ENCODE measurements around the gene MIA2.
"Not testable (repeated sequence)": the region's sequence is repeated elsewhere in the genome, so short reads cannot be mapped to it uniquely, and the experiment has no call there.

MIA2 gene

DNA sequence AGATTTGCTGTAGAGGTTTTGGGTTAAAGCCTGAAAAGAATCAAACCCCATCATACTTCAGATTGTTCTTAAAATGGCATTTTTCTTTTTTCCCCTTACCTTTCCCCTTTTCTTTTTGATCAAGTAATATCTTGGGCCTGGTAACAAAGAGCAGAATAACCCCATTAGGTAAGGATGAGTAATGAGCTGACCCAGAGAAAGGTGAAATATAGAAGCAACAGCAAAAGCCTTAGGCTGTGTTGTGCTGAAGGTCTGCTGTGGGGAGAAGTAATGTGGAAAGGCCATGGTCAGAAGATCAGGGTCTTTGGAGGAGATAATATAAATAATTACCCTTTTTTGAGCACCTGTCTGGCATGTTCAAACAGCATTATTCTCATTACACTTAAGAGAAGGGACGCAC lies 42.3 kb downstream of the MIA2 start:
- DNase-seq, result no peak

DNA sequence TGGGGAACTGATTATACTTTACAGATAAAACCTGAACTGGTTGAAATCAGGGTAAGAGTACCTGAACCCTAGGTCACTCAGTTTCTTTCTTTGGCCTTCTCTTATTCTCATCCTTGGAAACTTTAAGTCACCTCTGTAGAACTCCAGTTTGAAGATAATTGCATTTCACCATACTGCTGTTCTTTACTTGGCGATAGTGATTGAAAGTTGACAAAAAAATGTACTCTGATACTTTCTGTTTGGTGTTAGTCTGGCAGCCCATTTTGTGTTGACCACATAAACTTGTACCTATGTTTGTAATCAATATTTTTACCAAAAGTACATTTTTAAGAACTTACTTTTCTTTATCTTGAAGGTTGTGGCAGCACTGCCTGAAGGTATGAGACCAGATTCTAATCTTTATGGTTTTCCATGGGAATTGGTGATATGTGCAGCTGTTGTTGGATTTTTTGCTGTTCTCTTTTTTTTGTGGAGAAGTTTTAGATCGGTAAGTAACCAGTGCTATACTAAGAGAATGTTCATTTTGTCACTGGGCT lies 42.9 kb downstream of the MIA2 start:
- no peak for DNase-seq

DNA sequence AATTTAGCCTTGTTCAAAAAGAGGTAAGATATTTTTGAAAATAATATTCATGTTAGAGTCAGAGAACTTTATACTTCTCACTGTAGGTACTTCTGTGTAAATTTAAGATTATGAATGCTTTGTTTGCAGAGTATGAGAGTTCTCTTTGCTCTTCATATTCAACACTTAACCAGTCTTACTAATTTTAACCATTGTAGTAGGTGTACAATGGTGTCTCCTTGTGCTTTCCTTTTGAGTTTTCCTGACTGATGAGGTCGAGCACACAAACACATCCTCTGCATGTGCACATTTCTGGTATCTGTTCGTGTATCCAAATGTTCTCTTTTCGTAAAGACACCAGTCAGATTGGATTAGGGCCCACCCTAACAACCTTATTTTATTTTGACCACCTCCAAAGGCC lies 45.8 kb downstream of the MIA2 start:
- no peak for DNase-seq

- not testable (repeated sequence) for DNase-seq
Measured at GRCh38 chr14:39280678-39281077, 47.0 kb downstream of the MIA2 start.

- no peak for DNase-seq
Measured at GRCh38 chr14:39289523-39289922, 55.8 kb downstream of the MIA2 start.

GRCh38 chr14:39291701-39292100 lies 58.0 kb downstream of the MIA2 start:
- DNase-seq, result no peak

DNA sequence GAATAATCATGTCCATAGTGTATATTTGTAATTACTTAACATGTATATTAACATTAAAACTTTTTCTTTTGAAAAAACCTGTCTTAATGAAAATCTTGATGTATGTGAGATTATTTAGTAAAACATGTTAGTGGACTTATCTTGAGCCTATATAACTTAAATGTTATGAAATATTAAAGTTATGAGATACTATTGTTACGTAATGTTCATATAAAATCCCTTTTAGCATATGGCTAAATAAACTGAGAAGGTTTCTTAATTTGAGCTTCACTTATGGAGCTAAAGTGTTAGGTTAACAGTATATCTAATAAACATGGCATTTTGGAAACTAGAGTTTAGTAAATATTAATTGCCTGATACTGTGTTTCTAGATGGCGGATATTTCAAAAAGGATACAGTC lies 59.9 kb downstream of the MIA2 start:
- DNase-seq, result no peak

DNA sequence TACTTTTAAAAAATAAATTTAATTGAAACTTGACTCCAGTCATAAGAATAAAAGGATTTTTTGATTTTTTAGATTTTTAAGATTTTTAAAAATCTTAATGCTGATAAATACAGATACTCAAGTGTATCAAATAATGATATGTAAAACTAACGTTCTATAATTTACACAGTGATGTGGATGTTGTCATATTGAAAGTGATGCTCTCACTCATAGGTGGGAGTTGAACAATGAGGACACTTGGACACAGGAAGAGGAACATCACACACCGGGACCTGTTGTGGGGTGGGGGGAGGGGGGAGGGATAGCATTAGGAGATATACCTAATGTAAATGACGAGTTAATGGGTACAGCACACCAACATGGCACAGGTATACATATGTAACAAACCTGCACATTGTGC lies 66.7 kb downstream of the MIA2 start:
- DNase-seq, result not testable (repeated sequence)

DNA sequence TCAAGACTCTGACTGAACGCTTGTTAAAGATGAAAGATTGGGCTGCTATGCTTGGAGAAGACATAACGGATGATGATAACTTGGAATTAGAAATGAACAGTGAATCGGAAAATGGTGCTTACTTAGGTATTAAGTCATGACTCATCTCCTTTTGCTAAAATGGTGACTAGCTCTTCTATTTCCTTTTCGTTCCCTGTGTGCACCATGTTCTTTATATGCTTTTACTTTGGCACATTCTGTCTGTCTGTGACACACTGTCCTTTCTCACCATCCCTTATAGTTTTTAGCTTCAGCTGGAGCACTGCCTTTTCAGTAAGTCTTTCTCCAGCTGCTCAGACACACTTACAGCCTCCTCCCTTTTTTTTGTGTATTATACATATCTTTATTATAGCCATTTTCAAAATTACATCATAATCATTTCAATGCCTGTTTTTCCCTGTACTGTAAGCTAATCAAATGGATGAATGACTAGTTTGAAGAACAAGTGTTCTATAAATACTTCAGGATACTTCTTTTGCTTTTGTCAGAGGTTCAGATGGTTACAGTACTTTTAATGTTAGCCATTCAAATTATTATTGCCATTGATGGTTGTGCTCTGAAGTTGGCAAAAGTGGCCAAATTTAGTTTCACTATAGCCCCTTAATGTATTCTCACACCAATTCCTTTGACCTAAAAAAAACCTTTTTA lies 68.6 kb downstream of the MIA2 start:
- DNase-seq, result no peak

DNA sequence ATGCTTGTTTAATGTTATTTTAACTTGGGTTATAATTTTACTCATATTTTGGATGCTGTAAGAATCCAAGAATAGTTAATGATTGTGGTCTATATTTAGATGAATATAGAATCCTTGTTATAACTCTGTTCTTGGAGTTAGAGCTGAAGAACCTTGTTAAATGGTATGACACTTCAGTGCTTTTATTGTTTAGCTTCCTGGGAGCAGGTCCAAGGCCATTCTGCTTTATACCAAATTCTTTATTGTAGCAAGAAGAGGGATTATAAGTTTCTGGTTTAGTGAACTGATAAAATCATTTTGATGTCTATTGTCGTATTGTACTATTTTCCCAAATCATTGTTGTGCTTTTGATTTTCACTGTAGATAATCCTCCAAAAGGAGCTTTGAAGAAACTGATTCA lies 69.4 kb downstream of the MIA2 start:
- DNase-seq, result no peak

GRCh38 chr14:39307815-39308214 lies 74.1 kb downstream of the MIA2 start:
- no peak for DNase-seq

- DNase-seq, result no peak
Measured at GRCh38 chr14:39310051-39310450, 76.3 kb downstream of the MIA2 start.

DNA sequence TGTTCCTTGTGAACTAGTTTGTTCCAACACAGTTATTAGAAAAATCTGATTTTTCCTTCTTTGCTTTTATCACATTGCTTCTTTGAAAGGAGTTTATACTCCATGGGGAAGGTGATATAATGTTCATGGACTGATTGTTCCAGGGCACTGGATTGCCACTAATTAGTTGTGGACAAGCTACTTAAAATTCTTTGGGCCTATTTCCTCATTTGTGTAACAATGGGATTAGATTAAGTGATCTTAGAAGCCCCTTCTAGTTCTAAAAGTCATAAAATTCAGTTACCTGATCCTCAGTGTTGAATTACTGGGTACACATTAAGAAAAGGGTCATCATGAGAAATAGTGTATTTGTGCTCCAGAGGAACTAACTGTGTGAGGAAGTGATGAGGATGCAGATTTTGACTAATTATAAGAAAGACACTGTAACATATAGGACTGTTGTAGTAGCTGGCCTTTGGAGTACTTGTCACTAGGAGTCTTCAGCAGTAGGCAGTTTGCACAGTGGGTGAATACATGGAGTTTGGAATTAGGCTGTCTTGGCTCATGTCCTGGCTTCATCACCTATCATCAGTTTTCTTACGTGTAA lies 82.2 kb downstream of the MIA2 start:
- DNase-seq, result no peak

DNA sequence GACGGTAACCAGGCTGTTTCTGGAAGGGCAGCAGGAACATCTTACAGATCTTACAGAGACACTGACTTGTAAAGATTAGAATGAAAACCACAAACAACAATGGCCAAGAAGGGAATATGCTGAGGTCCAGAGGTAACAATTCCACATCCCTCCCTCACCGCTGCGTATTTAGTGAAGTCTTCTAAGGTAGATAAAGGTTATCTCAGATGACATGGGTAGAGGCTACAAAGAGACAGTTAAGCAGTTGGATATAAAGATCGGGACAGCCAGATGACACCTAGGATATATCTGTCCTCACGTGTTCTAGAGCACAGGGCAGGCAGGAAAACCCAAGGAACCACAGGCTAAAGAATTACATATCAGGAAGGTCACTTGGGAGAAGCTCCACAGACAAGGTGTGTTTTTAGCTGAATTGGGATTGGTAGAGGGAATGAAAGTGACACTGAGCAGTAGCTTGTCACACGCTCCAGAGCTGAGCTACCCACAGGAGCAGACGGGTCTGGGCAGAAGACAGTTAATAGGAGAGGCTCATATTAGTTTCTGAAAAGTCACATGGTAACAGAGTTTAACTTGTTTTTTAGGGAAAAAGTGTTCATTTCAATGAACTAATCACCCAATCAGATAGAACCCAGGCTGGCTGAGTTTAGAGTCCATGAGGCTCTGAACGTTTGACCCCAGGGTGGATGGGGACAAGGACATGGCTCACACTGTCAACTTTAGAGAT lies 83.3 kb downstream of the MIA2 start:
- no peak for DNase-seq

GRCh38 chr14:39318574-39318973 lies 84.9 kb downstream of the MIA2 start:
- no peak for DNase-seq

DNA sequence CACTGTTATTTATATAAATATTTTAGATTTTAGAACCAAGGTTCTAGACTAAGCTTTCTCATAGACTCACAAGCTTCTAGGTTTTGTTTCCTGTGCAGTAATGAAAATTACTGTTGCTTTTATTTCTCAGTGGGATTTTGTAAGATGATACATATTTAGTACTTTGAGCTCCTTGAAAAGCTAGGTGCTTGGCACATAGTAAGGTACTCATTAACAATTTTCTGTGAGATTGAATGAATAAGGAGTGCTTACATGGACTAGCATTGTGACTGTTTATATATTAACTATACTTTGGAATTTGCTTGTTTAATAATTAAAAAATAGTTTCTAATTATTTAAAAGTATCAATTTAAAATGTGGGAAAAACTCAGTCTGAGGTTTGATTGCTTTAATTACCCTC lies 85.7 kb downstream of the MIA2 start:
- DNase-seq, result no peak

DNA sequence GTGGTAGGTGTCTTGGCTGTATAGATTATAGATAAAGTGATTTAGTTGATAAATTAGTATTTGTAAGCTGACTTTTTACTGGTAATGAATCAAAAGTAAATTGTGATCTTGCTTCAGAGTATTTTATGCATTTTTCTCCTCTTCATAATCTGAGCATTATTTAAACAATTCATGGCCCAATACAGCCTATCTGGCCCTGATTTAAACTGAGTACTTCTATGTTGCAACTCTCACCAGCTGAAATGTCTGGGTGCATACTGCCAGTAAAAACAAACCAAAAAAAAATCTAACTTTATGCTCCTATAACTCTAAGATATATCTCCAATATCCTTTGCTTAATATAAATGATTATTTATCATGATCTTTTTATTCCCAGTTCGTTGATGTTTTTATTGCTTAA lies 86.6 kb downstream of the MIA2 start:
- no peak for DNase-seq

DNA sequence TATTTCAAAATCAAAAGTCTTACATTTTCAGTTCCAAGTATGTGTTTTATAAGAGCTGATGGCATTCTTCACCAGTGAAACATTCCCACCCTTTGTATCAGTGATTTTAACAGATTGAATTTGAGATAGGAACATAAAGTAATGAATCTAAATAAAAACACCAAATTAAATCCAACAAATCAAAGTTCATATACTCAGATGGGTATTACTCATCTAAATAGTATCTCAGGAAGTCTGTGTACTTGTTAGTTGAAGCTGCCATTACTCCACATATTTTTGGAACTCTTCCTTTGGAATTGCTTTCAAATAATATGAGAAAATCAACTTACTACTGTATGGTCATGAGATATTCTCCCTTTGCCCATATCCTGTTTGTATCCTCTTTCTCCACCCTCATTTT lies 89.1 kb downstream of the MIA2 start:
- no peak for DNase-seq

GRCh38 chr14:39324097-39324496 lies 90.4 kb downstream of the MIA2 start:
- no peak for DNase-seq

DNA sequence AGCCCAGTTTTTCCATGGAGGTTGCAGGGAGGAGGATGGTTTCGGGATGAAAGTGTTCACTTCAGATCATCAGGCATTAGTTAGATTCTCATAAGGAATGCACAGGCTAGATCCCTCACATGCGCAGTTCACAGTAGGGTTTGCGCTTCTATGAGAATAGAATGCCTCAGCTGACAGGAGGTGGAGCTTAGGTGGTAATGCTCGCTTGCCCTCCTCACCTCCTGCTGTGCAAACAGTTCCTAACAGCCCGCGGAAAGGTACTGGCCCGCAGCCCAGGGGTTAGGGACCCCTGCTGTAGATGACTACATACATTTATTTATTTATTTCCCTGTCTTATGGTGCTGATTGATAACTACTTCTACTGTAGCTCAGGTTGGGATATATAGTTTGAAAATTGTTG lies 105.3 kb downstream of the MIA2 start:
- no peak for DNase-seq

DNA sequence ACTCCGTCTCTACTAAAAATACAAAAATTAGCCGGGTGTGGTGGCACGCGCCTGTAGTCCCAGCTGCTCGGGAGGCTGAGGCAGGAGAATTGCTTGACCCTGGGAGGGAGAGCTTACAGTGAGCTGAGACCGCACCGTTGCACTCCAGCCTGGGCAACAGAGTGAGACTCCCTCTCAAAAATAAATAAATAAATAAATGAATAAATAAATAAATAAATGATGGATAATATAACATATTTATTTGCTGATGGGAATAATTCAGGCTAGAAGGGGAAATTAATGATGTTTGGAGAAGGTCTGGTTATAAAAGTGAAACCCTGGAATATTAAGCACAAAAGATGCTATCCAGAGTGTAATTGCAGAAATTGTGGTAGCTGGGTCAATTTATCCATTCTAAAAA lies 107.4 kb downstream of the MIA2 start:
- DNase-seq, result not testable (repeated sequence)

- DNase-seq, result no peak
Measured at GRCh38 chr14:39342768-39343167, 109.1 kb downstream of the MIA2 start.

DNA sequence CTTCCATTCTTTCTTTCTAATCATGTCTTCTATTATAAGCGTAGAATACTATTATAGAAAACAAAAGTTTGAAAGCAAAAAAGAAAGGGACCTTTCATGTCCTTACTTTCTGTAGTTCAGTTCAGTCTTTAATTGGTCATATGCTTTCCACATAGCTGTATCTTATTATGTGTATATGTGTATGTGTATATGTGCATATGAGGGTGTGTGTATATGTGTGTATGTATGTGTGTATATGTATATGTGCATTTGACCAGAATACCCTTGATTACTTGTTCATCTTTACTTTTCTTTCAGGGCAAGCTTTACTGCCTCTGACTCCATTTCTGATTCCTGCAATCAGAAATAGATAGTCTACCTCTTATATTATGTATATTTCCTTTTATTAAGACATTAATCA lies 109.9 kb downstream of the MIA2 start:
- DNase-seq, result no peak

- DNase-seq, result no peak
Measured at GRCh38 chr14:39350866-39351265, 117.2 kb downstream of the MIA2 start.

Data from AML-193 (cell line).